PC-3 (cell line): ENCODE results near the gene CADPS2. TPM values are rescaled to one million over a fixed set of nuclear protein-coding genes. Genes with fewer than 3 reads are reported as not detected.
A peak's percentile ranks its signal among the peaks of the same experiment; 100 is the strongest.

Experiments used
- ATAC-seq: fragments of 200-7000 bp; cut with Tn5 transposase; 2 replicates; pipeline ENCODE4 v1.9.1; 2020; ENCODE audit warnings: mild to moderate bottlenecking, moderate library complexity
- BruUV-seq: library from RNA; stranded (reverse); fragments of 400-500 nt; replicated peaks from 2 replicates; lab custom pipeline; 2021; lab: Mats Ljungman, UMichigan
- CTCF ChIA-PET: fragments of 300-600 bp; sonication (Branson Sonifier 250); formaldehyde crosslinking; loops from one replicate; lab custom pipeline; 2022; ENCODE audit warnings: antibody characterized with exemption; lab: Charles Lee
- POLR2A ChIA-PET: fragments of 300-600 bp; sonication (Branson Sonifier 250); formaldehyde crosslinking; loops from one replicate; lab custom pipeline; 2022; ENCODE audit warnings: antibody characterized with exemption; ENCODE audit not compliant: unreplicated experiment; lab: Charles Lee
- DNase-seq: peaks from one replicate; pipeline ENCODE4 v3.0.0-alpha.2; 2015
- H2AFZ ChIP-seq: fragments of 300-600 bp; sonication (generic); 2 replicates; pipeline ENCODE4 v1.6.0; 2016; ENCODE audit warnings: antibody characterized with exemption, low read length
- H3F3A ChIP-seq: fragments of 300-600 bp; sonication (generic); one replicate; pipeline ENCODE4 v1.6.0; 2017; ENCODE audit warnings: antibody characterized with exemption, low read length, control low read depth, mild to moderate bottlenecking; ENCODE audit not compliant: unreplicated experiment
- H3K27ac ChIP-seq: fragments of 300-600 bp; sonication (generic); 2 replicates; pipeline ENCODE4 v1.5.1; 2016; ENCODE audit warnings: mild to moderate bottlenecking, low read length
- H3K27me3 ChIP-seq: fragments of 300-600 bp; sonication (generic); 2 replicates; pipeline ENCODE4 v1.6.1; 2016; ENCODE audit warnings: low read length, mixed read lengths
- H3K36me3 ChIP-seq: fragments of 300-600 bp; sonication (generic); 2 replicates; pipeline ENCODE4 v1.6.1; 2016; ENCODE audit warnings: low read depth, mixed run types, low read length, mixed read lengths
- H3K4me1 ChIP-seq: fragments of 300-600 bp; sonication (generic); 2 replicates; pipeline ENCODE4 v1.5.1; 2016; ENCODE audit warnings: low read length; ENCODE audit not compliant: insufficient read depth
- H3K4me2 ChIP-seq: fragments of 300-600 bp; sonication (generic); 2 replicates; pipeline ENCODE4 v1.6.0; 2016; ENCODE audit warnings: low read length
- H3K4me3 ChIP-seq: fragments of 300-600 bp; sonication (generic); 2 replicates; pipeline ENCODE4 v1.5.1; 2016; ENCODE audit warnings: mild to moderate bottlenecking, low read length, mixed read lengths
- H3K79me2 ChIP-seq: fragments of 300-600 bp; sonication (generic); 2 replicates; pipeline ENCODE4 v1.6.1; 2017; ENCODE audit warnings: low read length, mixed read lengths
- H3K9ac ChIP-seq: fragments of 300-600 bp; sonication (generic); 2 replicates; pipeline ENCODE4 v1.6.0; 2016; ENCODE audit warnings: mild to moderate bottlenecking, low read length
- H3K9me2 ChIP-seq: fragments of 300-600 bp; sonication (generic); replicated peaks from 2 replicates; pipeline ENCODE4 v1.6.1; 2016; ENCODE audit warnings: mixed run types, low read length, mixed read lengths
- H3K9me3 ChIP-seq: fragments of 300-600 bp; sonication (generic); 2 replicates; pipeline ENCODE4 v1.6.1; 2016; ENCODE audit warnings: low read length, mixed read lengths
- H4K20me1 ChIP-seq: fragments of 300-600 bp; sonication (generic); 2 replicates; pipeline ENCODE4 v1.6.1; 2016; ENCODE audit warnings: low read length, mixed read lengths
- EZH2 ChIP-seq: fragments of 300-600 bp; sonication (generic); IDR thresholded peaks from one replicate; pipeline ENCODE4 v1.6.1; 2017; ENCODE audit warnings: antibody characterized with exemption, mild to moderate bottlenecking, low read length; ENCODE audit not compliant: unreplicated experiment
- EZH2phosphoT487 ChIP-seq: fragments of 300-600 bp; sonication (generic); IDR thresholded peaks from 2 replicates; pipeline ENCODE4 v1.6.1; 2018; ENCODE audit warnings: mild to moderate bottlenecking, antibody characterized with exemption, low read length, borderline replicate concordance
- intact Hi-C: fragments of 100-400 bp; cut with micrococcal nuclease; formaldehyde crosslinking; loops from 2 replicates; pipeline ENCODE4 v1.9.0; 2023
- total RNA-seq: library from RNA; depleted of rRNA; stranded (reverse); fragments of >200 nt; gene quantifications from 2 replicates; pipeline ENCODE4 v1.2.3, GENCODE V29; 2014
- TF ChIP-seq, protein P1 (sequence below): fragments of 300-600 bp; sonication (generic); conservative IDR thresholded peaks from 2 replicates; pipeline ENCODE4 v1.5.1; 2017; ENCODE audit warnings: antibody characterized with exemption, low read depth, mild to moderate bottlenecking, low read length

Gene CADPS2
- total RNA-seq, 1 experiment from 2014 or later, result 9.4 TPM

DNA sequence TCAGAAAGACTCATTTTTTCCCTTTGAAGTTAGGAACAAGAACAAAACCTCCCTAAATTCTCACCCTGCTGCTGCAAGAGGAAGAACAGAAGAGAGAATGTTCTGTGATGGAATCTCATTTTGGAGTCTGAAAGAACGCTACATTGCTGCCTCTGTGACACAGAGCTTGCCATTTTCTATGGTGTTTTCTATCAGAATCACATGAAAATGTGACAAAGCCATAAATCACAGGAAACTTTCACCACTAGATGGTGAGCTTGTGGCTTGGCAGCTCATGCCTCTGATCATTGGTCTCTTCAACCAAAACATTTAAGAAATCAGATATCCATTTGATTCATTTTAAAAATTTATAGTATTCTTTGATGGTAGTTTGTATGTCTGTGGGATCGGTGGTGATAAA, 82.9 kb downstream of the CADPS2 start:
- no peak overlapping the region for H3K4me2 ChIP-seq
- H2AFZ ChIP-seq, result no peak overlapping the region
- no peak overlapping the region for H3K9ac ChIP-seq
- TF ChIP-seq, protein P1, sequence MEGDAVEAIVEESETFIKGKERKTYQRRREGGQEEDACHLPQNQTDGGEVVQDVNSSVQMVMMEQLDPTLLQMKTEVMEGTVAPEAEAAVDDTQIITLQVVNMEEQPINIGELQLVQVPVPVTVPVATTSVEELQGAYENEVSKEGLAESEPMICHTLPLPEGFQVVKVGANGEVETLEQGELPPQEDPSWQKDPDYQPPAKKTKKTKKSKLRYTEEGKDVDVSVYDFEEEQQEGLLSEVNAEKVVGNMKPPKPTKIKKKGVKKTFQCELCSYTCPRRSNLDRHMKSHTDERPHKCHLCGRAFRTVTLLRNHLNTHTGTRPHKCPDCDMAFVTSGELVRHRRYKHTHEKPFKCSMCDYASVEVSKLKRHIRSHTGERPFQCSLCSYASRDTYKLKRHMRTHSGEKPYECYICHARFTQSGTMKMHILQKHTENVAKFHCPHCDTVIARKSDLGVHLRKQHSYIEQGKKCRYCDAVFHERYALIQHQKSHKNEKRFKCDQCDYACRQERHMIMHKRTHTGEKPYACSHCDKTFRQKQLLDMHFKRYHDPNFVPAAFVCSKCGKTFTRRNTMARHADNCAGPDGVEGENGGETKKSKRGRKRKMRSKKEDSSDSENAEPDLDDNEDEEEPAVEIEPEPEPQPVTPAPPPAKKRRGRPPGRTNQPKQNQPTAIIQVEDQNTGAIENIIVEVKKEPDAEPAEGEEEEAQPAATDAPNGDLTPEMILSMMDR, result peak; percentile 61
- TF ChIP-seq EZH2phosphoT487, result no peak
- no peak overlapping the region for H3K4me3 ChIP-seq
- no peaks in the 10 kb centered on the region for H3K36me3 ChIP-seq
- ChIA-PET POLR2A (interaction anchor here (0.7 kb wide), 1 partner anchor 169 kb away, joined by 3 read pairs; no protein-coding TSS in a partner anchor), CTCF (interaction anchor here (0.6 to 0.9 kb wide), 2 partner anchors 351 to 1407 kb away, joined by 4 to 5 read pairs; no protein-coding TSS in a partner anchor)
- ATAC-seq, result peak; percentile 71
- H3K27ac ChIP-seq, result no peak overlapping the region
- H3F3A ChIP-seq, result no peaks in the 10 kb centered on the region
- H3K9me2 ChIP-seq, result no peaks in the 10 kb centered on the region
- H3K27me3 ChIP-seq, result no peaks in the 10 kb centered on the region
- no TSS peak for BruUV-seq
- DNase-seq, result peak; percentile 52
- H3K4me1 ChIP-seq, result no peaks in the 10 kb centered on the region
- H4K20me1 ChIP-seq, result no peaks in the 10 kb centered on the region
- intact Hi-C loops, result loop anchor here (1.0 kb wide), 4 partner anchors 80 to 351 kb away; no protein-coding TSS in a partner anchor
- H3K79me2 ChIP-seq, result no peaks in the 10 kb centered on the region
- no peaks in the 10 kb centered on the region for H3K9me3 ChIP-seq

DNA sequence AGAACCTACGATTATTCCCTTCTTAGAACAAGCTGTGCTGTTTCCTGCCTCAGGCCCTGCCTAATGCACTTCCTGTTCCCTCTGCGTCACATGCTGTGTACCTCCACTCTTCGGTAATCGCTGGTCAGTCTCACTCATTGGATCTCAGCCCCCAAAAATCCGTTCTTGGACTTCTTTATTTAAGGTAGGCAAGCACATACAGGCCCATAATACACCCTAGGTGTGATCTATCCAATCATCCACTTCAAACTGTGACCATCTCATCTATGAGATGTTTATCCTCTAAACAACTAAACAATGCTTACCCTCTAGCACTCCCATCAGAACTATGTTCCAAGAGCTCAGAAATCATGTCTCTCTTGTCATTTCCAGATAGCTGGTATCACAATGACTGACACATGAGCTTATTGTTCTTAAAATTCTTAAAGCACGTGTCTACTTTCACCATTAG, 83.9 kb downstream of the CADPS2 start:
- ATAC-seq (no peak), DNase-seq (no peak)
- intact Hi-C loops, result no loop called here
- ChIA-PET POLR2A (no interaction called here), CTCF (interaction anchor here (0.5 kb wide), 1 partner anchor 352 kb away, joined by 3 read pairs; no protein-coding TSS in a partner anchor)
- H3K9ac ChIP-seq, result no peak overlapping the region
- no peak overlapping the region for H3K4me3 ChIP-seq
- no peak overlapping the region for H3K27ac ChIP-seq
- H3K4me1 ChIP-seq, result no peaks in the 10 kb centered on the region
- no peak for TF ChIP-seq EZH2phosphoT487
- TF ChIP-seq, protein P1, result no peak
- no peak for TF ChIP-seq EZH2
- no peaks in the 10 kb centered on the region for H3K79me2 ChIP-seq
- no peaks in the 10 kb centered on the region for H3K36me3 ChIP-seq
- no peaks in the 10 kb centered on the region for H3K9me2 ChIP-seq
- no peaks in the 10 kb centered on the region for H3K9me3 ChIP-seq
- no peaks in the 10 kb centered on the region for H4K20me1 ChIP-seq
- no TSS peak for BruUV-seq
- no peaks in the 10 kb centered on the region for H3K27me3 ChIP-seq
- H3F3A ChIP-seq, result no peaks in the 10 kb centered on the region
- H2AFZ ChIP-seq, result 0 out of 2 replicates have a peak overlapping the region, but pooled peaks have one; percentile 18
- no peak overlapping the region for H3K4me2 ChIP-seq

DNA sequence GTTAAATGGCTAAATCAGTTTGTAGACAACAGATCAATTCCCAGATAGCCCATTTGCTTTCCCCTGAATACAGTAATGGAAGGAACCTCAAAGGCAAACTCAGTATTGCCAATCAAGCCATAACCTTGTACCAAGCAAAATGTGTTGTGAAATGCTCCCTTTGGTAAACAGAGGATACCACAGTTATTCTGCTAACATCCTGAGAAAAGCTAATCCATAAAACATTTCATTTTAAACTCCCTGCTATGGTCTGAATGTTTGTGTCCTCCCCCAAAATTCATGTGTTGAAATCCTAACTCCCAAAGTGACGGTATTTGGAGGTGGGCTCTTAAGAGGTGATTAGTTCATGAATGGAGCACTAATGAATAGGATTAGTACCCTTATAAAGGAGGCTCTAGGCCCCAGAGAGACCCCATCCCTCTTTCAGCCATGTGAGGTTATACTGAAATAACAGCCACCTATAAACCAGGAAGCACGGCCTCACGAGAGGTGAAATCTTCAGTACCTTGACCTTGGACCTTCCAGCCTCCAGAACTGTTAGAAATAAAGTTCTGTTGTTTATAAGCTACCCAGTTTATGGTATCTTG, 94.2 kb downstream of the CADPS2 start:
- Histone ChIP-seq H2AFZ (no peak overlapping the region), H3K9me3 (no peaks in the 10 kb centered on the region), H3K79me2 (no peaks in the 10 kb centered on the region), H3F3A (no peaks in the 10 kb centered on the region), H4K20me1 (no peaks in the 10 kb centered on the region), H3K4me3 (no peak overlapping the region), H3K27me3 (no peaks in the 10 kb centered on the region), H3K9ac (no peak overlapping the region), H3K9me2 (no peaks in the 10 kb centered on the region), H3K4me1 (no peaks in the 10 kb centered on the region), H3K4me2 (no peak overlapping the region), H3K36me3 (no peaks in the 10 kb centered on the region), H3K27ac (no peak overlapping the region)
- POLR2A ChIA-PET, result no interaction called here
- CTCF ChIA-PET, result no interaction called here
- BruUV-seq, result no TSS peak
- ATAC-seq (no peak), DNase-seq (no peak)
- intact Hi-C loops, result no loop called here
- TF ChIP-seq EZH2 (no peak), EZH2phosphoT487 (no peak)
- TF ChIP-seq, protein P1, result no peak
